GM12891 (cell line): Measurements from ENCODE around the gene RPS6KA6.

Source experiments
- DNase-seq: peaks from one replicate; pipeline ENCODE4 v3.0.0; 2011; ENCODE audit warnings: low spot score; ENCODE audit not compliant: insufficient read length
- FAIRE-seq: peaks from 2 replicates; lab custom pipeline; 2011; peaks lifted over from hg19 to GRCh38; lab: Jason Lieb, UNC
- PAX5 ChIP-seq: IDR thresholded peaks from 2 replicates; pipeline ENCODE4 v1.6.1; 2011; ENCODE audit warnings: low read length, moderate library complexity, mild to moderate bottlenecking; ENCODE audit not compliant: insufficient read depth, severe bottlenecking
- POLR2A ChIP-seq: IDR thresholded peaks from 2 replicates; pipeline ENCODE4 v1.6.1; 2011; ENCODE audit warnings: low read depth, low read length, control low read depth
- POLR2AphosphoS5 ChIP-seq: IDR thresholded peaks from 2 replicates; pipeline ENCODE4 v1.6.1; 2011; ENCODE audit warnings: low read depth, low read length, control low read depth
- POU2F2 ChIP-seq: IDR thresholded peaks from 2 replicates; pipeline ENCODE4 v1.6.1; 2011; ENCODE audit warnings: low read depth, mild to moderate bottlenecking, control low read depth, low read length, moderate library complexity
- SPI1 ChIP-seq: IDR thresholded peaks from 2 replicates; pipeline ENCODE4 v1.6.1; 2011; ENCODE audit warnings: low read depth, low read length, control low read depth
- TAF1 ChIP-seq: IDR thresholded peaks from 2 replicates; pipeline ENCODE4 v1.6.1; 2011; ENCODE audit warnings: low read depth, low read length, control low read depth

Gene RPS6KA6

GRCh38 chrX:84168574-84168973 lies 19.4 kb downstream of the RPS6KA6 start:
- FAIRE-seq: no peak
- no peak for DNase-seq
- no peak for TF ChIP-seq POLR2AphosphoS5
- no peak for TF ChIP-seq SPI1

- DNase-seq: no peak
- no peak for FAIRE-seq
- TF ChIP-seq SPI1 (no peak), TAF1 (no peak), POU2F2 (no peak), POLR2AphosphoS5 (no peak), PAX5 (no peak), POLR2A (no peak)
These were observed 19.9 kb downstream of the RPS6KA6 start for GRCh38 chrX:84168095-84168494.

GRCh38 chrX:84165711-84166110 lies 22.3 kb downstream of the RPS6KA6 start:
- DNase-seq: no peak
- FAIRE-seq: no peak
- no peak for TF ChIP-seq POLR2A
- no peak for TF ChIP-seq TAF1
- no peak for TF ChIP-seq POLR2AphosphoS5
- TF ChIP-seq PAX5: no peak
- TF ChIP-seq POU2F2: no peak
- TF ChIP-seq SPI1: no peak

GRCh38 chrX:84162401-84162800 lies 25.6 kb downstream of the RPS6KA6 start:
- FAIRE-seq (no peak), DNase-seq (no peak)
- no peak for TF ChIP-seq PAX5
- TF ChIP-seq POLR2A: no peak
- TF ChIP-seq POU2F2: no peak
- TF ChIP-seq POLR2AphosphoS5: no peak
- no peak for TF ChIP-seq TAF1
- TF ChIP-seq SPI1: no peak

GRCh38 chrX:84161641-84162040 lies 26.4 kb downstream of the RPS6KA6 start:
- no peak for TF ChIP-seq SPI1
- FAIRE-seq (no peak), DNase-seq (no peak)

GRCh38 chrX:84160736-84161135 lies 27.3 kb downstream of the RPS6KA6 start:
- no peak for TF ChIP-seq PAX5
- TF ChIP-seq POLR2A: no peak
- no peak for TF ChIP-seq SPI1
- TF ChIP-seq TAF1: no peak
- TF ChIP-seq POU2F2: no peak
- no peak for TF ChIP-seq POLR2AphosphoS5
- FAIRE-seq (no peak), DNase-seq (no peak)

GRCh38 chrX:84156821-84157220 lies 31.2 kb downstream of the RPS6KA6 start:
- no peak for TF ChIP-seq POLR2A
- no peak for TF ChIP-seq POU2F2
- TF ChIP-seq TAF1: no peak
- TF ChIP-seq POLR2AphosphoS5: no peak
- TF ChIP-seq PAX5: no peak
- TF ChIP-seq SPI1: no peak
- FAIRE-seq (no peak), DNase-seq (no peak)

GRCh38 chrX:84155938-84156337 lies 32.1 kb downstream of the RPS6KA6 start:
- FAIRE-seq: no peak

GRCh38 chrX:84153538-84153937 lies 34.5 kb downstream of the RPS6KA6 start:
- DNase-seq: no peak
- TF ChIP-seq POLR2AphosphoS5: no peak
- no peak for TF ChIP-seq SPI1
- TF ChIP-seq TAF1: no peak
- TF ChIP-seq PAX5: no peak
- no peak for TF ChIP-seq POLR2A
- TF ChIP-seq POU2F2: no peak
- FAIRE-seq: no peak

More at GRCh38 chrX:84155938-84156337, 32.1 kb downstream of the RPS6KA6 start:
- TF ChIP-seq PAX5 (no peak), SPI1 (no peak), POU2F2 (no peak), POLR2A (no peak), TAF1 (no peak), POLR2AphosphoS5 (no peak)
- DNase-seq: no peak

GRCh38 chrX:84144991-84145390 lies 43.0 kb downstream of the RPS6KA6 start:
- TF ChIP-seq TAF1: no peak
- TF ChIP-seq POU2F2: no peak
- TF ChIP-seq PAX5: no peak
- TF ChIP-seq POLR2A: no peak
- no peak for TF ChIP-seq SPI1
- no peak for TF ChIP-seq POLR2AphosphoS5
- FAIRE-seq (no peak), DNase-seq (no peak)

GRCh38 chrX:84144281-84144680 lies 43.7 kb downstream of the RPS6KA6 start:
- TF ChIP-seq PAX5: no peak
- no peak for TF ChIP-seq SPI1
- no peak for TF ChIP-seq POU2F2
- no peak for TF ChIP-seq POLR2A
- TF ChIP-seq POLR2AphosphoS5: no peak
- TF ChIP-seq TAF1: no peak
- FAIRE-seq (no peak), DNase-seq (no peak)
